Mammary epithelial cell (primary cell): ENCODE data around the gene SUPT7L.

ENCODE experiments used
- CTCF ChIP-seq, 2 donors: IDR thresholded peaks in 1 of 2; conservative IDR thresholded peaks in 1 of 2; 2 replicates each; pipeline ENCODE4 v1.5.1; 2011 to 2012; ENCODE audit warnings: inconsistent platforms in 2 of 2, low read length in 2 of 2, mild to moderate bottlenecking in 2 of 2, control low read depth in 1 of 2, low read depth in 1 of 2; ENCODE audit not compliant: insufficient read depth in 1 of 2; ENCODE audit errors: extremely low read depth in 1 of 2
- EZH2 ChIP-seq: IDR thresholded peaks from 2 replicates; pipeline ENCODE4 v1.6.1; 2012; ENCODE audit warnings: low read length, inconsistent platforms, borderline replicate concordance

DNA sequence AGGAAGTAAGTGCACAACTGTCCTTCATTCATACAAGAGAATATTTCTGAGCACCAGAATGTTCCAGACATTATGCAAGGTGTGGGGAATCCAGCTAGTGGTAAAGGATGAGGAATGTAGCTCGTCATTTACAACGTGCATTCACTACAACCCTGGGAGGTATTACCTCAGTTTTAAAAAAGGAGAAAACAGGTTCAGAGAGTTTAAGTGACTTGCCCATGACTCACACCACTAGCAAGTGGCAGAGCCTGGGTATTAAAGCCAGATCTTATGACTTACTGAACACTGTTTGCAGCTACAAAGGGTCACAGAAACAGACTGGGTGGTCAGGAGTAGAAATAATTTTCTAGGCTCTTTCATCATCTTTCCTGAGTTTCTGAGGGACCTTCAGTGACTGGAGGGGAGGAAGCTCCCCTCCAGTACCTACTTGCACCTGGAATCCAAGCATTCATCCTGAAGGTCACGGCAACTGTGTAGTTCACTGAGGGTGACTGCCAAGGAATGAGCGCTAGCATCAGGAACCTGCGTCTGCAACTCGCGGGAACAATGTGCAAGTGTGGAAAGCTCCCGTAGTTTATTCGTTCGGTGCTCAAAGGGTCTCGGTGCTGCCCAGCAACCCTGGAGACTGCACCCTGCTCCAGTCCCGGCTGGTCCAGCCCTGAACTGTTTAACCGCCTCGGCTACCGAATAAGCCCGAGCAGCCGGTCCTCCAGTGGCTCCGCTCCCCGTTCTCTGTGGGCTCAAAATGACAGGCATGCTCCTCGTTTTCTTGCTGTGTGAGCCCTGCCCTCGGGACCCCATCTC lies 35.2 kb downstream of the SUPT7L start:
- TF ChIP-seq CTCF (conservative IDR thresholded peaks at IDR 0.05 in 1 of 2, IDR thresholded peaks at IDR 0.05 in 1 of 2; ENCODE audit: extremely low read depth in 1 of 2, insufficient read depth in 1 of 2, low read depth in 1 of 2, low read length in 2 of 2) (no peak), EZH2 (no peak)
